ENCODE results near the gene RHBDD1.

DNA sequence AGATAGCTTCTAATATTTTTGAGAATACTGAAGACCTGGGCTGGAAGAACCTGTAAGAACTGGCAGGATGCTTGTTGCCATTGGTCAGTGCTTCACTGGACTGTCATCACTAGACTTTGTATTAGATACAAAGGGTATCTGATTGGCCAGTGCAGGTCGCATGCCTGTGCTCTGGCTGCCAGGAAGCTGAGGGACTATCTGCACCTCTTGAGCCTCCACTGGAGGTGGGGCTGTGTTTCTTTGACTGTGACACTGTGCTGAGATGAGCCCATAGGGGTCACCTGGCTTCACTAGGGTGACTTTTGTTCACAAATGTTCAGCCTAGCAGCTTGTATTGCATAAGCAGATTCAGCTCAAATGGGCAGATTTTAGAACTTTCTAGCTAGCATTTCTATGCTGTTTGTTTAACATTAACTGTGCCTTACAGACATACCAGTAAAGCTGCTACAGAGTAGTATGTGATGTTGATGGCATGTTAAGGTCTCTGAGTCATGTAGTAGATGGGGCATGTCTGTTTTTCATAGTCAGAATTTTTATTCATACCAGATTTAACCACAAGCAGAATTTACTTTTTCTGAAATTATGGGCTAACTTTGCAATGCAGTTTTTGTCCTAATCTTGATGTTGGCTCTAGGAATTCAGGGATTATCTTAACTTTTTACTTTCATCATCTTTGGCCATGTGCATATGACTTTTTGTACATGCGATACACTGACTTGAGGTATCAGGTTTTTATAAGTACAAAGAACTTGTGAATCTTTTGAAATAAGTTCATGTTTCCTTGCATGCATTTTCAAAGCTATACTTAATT is 56.1 kb downstream of the RHBDD1 start:
- no peak for TF ChIP-seq POLR2A (IDR thresholded peaks at IDR 0.05; ENCODE audit: low read length)
- no peak for TF ChIP-seq GATA1 (IDR thresholded peaks at IDR 0.05; ENCODE audit: low read depth, low read length)

Measured in erythroblast (primary cell).